HepG2 (cell line): ENCODE measurements around the gene EPHA4. TPM values are rescaled to one million over a fixed set of nuclear protein-coding genes. Genes with fewer than 3 reads are reported as not detected.

Source experiments
- ATAC-seq: fragments of 200-7000 bp; cut with Tn5 transposase; 3 replicates; pipeline ENCODE4 v1.9.1; 2020; ENCODE audit warnings: mild to moderate bottlenecking, moderate library complexity
- BruUV-seq: library from RNA; stranded (reverse); fragments of 400-500 nt; replicated peaks from 2 replicates; lab custom pipeline; 2021; lab: Mats Ljungman, UMichigan
- CTCF ChIA-PET: fragments of 300-600 bp; formaldehyde crosslinking; extraction: SDS; loops from one replicate; lab custom pipeline; 2021; ENCODE audit warnings: low total read pairs, inconsistent platforms, low intra/inter-chr PET ratio; lab: Yijun Ruan, JAX
- POLR2A ChIA-PET: fragments of 350-600 bp; sonication (Branson Sonifier 250); formaldehyde crosslinking; loops from one replicate; lab custom pipeline; 2020; ENCODE audit warnings: antibody characterized with exemption, inconsistent platforms; lab: Yijun Ruan, JAX
- DNase-seq: peaks from one replicate; pipeline ENCODE4 v3.0.0-alpha.2; 2015; ENCODE audit warnings: low spot score
- FAIRE-seq: peaks from 3 replicates; lab custom pipeline; 2011; peaks lifted over from hg19 to GRCh38; lab: Jason Lieb, UNC
- H2AFZ ChIP-seq: one replicate; pipeline ENCODE4 v1.6.1; 2011; ENCODE audit warnings: low read length, inconsistent platforms
- H3K27ac ChIP-seq: fragments of 300-600 bp; 3 replicates; pipeline ENCODE4 v1.8.0; 2011; ENCODE audit warnings: mixed run types, mild to moderate bottlenecking, mixed read lengths, low read length, inconsistent platforms; ENCODE audit not compliant: insufficient read depth; ENCODE audit errors: extremely low read length
- H3K27me3 ChIP-seq, 2 experiments: fragments of 200-600 bp in 1 of 2; 2 replicates in 1 of 2; 3 replicates in 1 of 2; pipeline versions ENCODE4 v1.6.0 to v1.8.0; 2011; ENCODE audit warnings: low read length in 2 of 2, mild to moderate bottlenecking in 2 of 2, moderate library complexity in 2 of 2, inconsistent platforms in 1 of 2; ENCODE audit not compliant: insufficient read depth in 2 of 2, control insufficient read depth in 1 of 2
- H3K36me3 ChIP-seq, 2 experiments: fragments of 200-600 bp in 1 of 2; replicated peaks in 1 of 2; 2 replicates in 1 of 2; 3 replicates in 1 of 2; pipeline versions ENCODE4 v1.5.1 to v1.8.0; 2011; ENCODE audit warnings: low read length in 2 of 2, inconsistent platforms in 1 of 2; ENCODE audit not compliant: insufficient read depth in 2 of 2, control insufficient read depth in 1 of 2
- H3K4me1 ChIP-seq: 2 replicates; pipeline ENCODE4 v1.5.1; 2012; ENCODE audit warnings: low read length, inconsistent platforms; ENCODE audit not compliant: insufficient read depth
- H3K4me2 ChIP-seq: 2 replicates; pipeline ENCODE4 v1.6.0; 2011; ENCODE audit warnings: low read depth, low read length, inconsistent platforms
- H3K4me3 ChIP-seq, 3 experiments: fragments of 200-600 bp in 1 of 3; sonication (generic), shearing (Covaris generic) in 1 of 3; replicated peaks in 1 of 3; 2 replicates each; pipeline ENCODE4 v1.5.1; 2011 to 2016; ENCODE audit warnings: low read length in 3 of 3, inconsistent platforms in 2 of 3, low read depth in 2 of 3, mild to moderate bottlenecking in 2 of 3, control low read depth in 1 of 3, mixed read lengths in 1 of 3; ENCODE audit not compliant: insufficient read depth in 1 of 3
- H3K79me2 ChIP-seq: one replicate; pipeline ENCODE4 v1.6.1; 2011; ENCODE audit warnings: low read length, inconsistent platforms; ENCODE audit not compliant: insufficient read depth
- H3K9ac ChIP-seq: 2 replicates; pipeline ENCODE4 v1.6.0; 2011; ENCODE audit warnings: mild to moderate bottlenecking, low read depth, low read length, inconsistent platforms; ENCODE audit not compliant: insufficient read depth
- H3K9me3 ChIP-seq: 2 replicates; pipeline ENCODE4 v1.5.1; 2012; ENCODE audit warnings: mild to moderate bottlenecking, low read length
- H4K20me1 ChIP-seq: 2 replicates; pipeline ENCODE4 v1.6.0; 2011; ENCODE audit warnings: inconsistent platforms, mild to moderate bottlenecking, low read length, moderate library complexity; ENCODE audit not compliant: insufficient read depth
- ATF2 ChIP-seq: sonication (generic); formaldehyde crosslinking; IDR thresholded peaks from 2 replicates; pipeline ENCODE4 v1.4.0; 2020; ENCODE audit warnings: missing genetic modification reagents
- DR1 ChIP-seq: sonication (generic); formaldehyde crosslinking; IDR thresholded peaks from 2 replicates; pipeline ENCODE4 v1.8.0; 2021; ENCODE audit warnings: mild to moderate bottlenecking, missing genetic modification reagents, inconsistent platforms
- HMGA1 ChIP-seq: sonication (generic); formaldehyde crosslinking; conservative IDR thresholded peaks from 2 replicates; pipeline ENCODE4 v1.4.0; 2020; ENCODE audit warnings: missing genetic modification reagents
- KLF15 ChIP-seq: sonication (generic); formaldehyde crosslinking; IDR thresholded peaks from 2 replicates; pipeline ENCODE4 v1.8.1; 2023; ENCODE audit warnings: borderline replicate concordance, mild to moderate bottlenecking, inconsistent platforms, missing genetic modification reagents, mixed read lengths
- MIER3 ChIP-seq: IDR thresholded peaks from 2 replicates; pipeline ENCODE4 v1.6.1; 2016; ENCODE audit warnings: missing compliant biosample characterization, borderline replicate concordance
- NPAS2 ChIP-seq: sonication (generic); formaldehyde crosslinking; IDR thresholded peaks from 2 replicates; pipeline ENCODE4 v1.8.0; 2022; ENCODE audit warnings: mild to moderate bottlenecking, missing genetic modification reagents, borderline replicate concordance
- RBM22 ChIP-seq: fragments of 200-400 bp; formaldehyde crosslinking; optimal IDR thresholded peaks from 2 replicates; pipeline ENCODE3; 2017; ENCODE audit warnings: mild to moderate bottlenecking, low read length, moderate library complexity
- SNAPC2 ChIP-seq: sonication (generic); formaldehyde crosslinking; IDR thresholded peaks from 2 replicates; pipeline ENCODE4 v1.8.1; 2022; ENCODE audit warnings: mild to moderate bottlenecking, missing genetic modification reagents
- SRSF9 ChIP-seq: fragments of 200-400 bp; formaldehyde crosslinking; IDR thresholded peaks from 2 replicates; pipeline ENCODE4 v1.6.1; 2018; ENCODE audit warnings: borderline replicate concordance, mild to moderate bottlenecking, low read depth, low read length; ENCODE audit not compliant: insufficient read depth, poor library complexity, severe bottlenecking
- ZBTB8A ChIP-seq: sonication (generic); formaldehyde crosslinking; IDR thresholded peaks from 2 replicates; pipeline ENCODE4 v1.4.0; 2020; ENCODE audit warnings: mild to moderate bottlenecking, low read depth, missing genetic modification reagents, borderline replicate concordance
- ZNF224 ChIP-seq: sonication (generic); formaldehyde crosslinking; IDR thresholded peaks from 2 replicates; pipeline ENCODE4 v1.5.0; 2020; ENCODE audit warnings: mild to moderate bottlenecking, missing genetic modification reagents
- ZNF362 ChIP-seq: sonication (generic); formaldehyde crosslinking; IDR thresholded peaks from 2 replicates; pipeline ENCODE4 v1.4.0; 2020; ENCODE audit warnings: missing genetic modification reagents, mild to moderate bottlenecking, borderline replicate concordance
- ZNF619 ChIP-seq: sonication (generic); formaldehyde crosslinking; IDR thresholded peaks from 2 replicates; pipeline ENCODE4 v1.4.0; 2020; ENCODE audit warnings: mild to moderate bottlenecking, missing genetic modification reagents
- ZNF687 ChIP-seq: sonication (generic); formaldehyde crosslinking; IDR thresholded peaks from 2 replicates; pipeline ENCODE4 v1.5.1; 2020; ENCODE audit warnings: mild to moderate bottlenecking, missing genetic modification reagents, moderate library complexity
- WGBS: methylation state at CpG from one replicate; pipeline ENCODE4 v1.1.6; 2017; ENCODE audit warnings: low lambda C conversion rate; 5-methylcytosine and 5-hydroxymethylcytosine counted together
- in situ Hi-C: cut with HindIII; loops from 2 replicates; pipeline ENCODE4 v1.10.0; 2017; ENCODE audit warnings: low pct_unique_long_range_greater_than_20kb; ENCODE audit not compliant: extremely low pct_ligation_motif_present
- intact Hi-C: fragments of 100-400 bp; cut with micrococcal nuclease; formaldehyde crosslinking; loops from one replicate; pipeline ENCODE4 v1.10.0; 2022; ENCODE audit not compliant: unreplicated experiment
- polyA plus RNA-seq, 8 experiments: library from polyadenylated mRNA; depleted of rRNA in 3 of 8; stranded (reverse) in 7 of 8; unstranded in 1 of 8; fragments of >200 nt; fragmentation: Illumina TruSeq in 4 of 8; extraction: Trizol in 4 of 8; gene quantifications; 2 replicates each; pipeline versions ENCODE4 v1.2.1 to v1.2.3, GENCODE V29; 2011 to 2016; ENCODE audit warnings: low read depth in 4 of 8, missing spikeins in 1 of 8, mixed read lengths in 1 of 8; ENCODE audit not compliant: insufficient read depth in 1 of 8
- total RNA-seq, 5 experiments: library from RNA; depleted of rRNA; stranded (reverse); fragments of >200 nt; fragmentation: Illumina TruSeq; extraction: Trizol; gene quantifications; 2 replicates each; pipeline ENCODE4 v1.2.3, GENCODE V29; 2016; ENCODE audit warnings: low read depth in 1 of 5

Gene EPHA4
- total and polyA plus RNA-seq, 2 of the 13 experiments (the other 11 are each of a cell fraction or from before 2014, with no cell fraction given), result not detected

GRCh38 chr2:221567809-221568208 is 4.3 kb downstream of the EPHA4 start:
- no peaks in the 10 kb centered on the region for H3K79me2 ChIP-seq
- 0% methylated on average over 1 of the region's 1 CpG for WGBS
- TF ChIP-seq ZNF362 (CRISPR knock-in tag) (no peak), RBM22 (no peak), ATF2 (CRISPR knock-in tag) (no peak), ZNF619 (CRISPR knock-in tag) (no peak), ZNF687 (CRISPR knock-in tag) (no peak), SNAPC2 (no peak), DR1 (CRISPR knock-in tag) (no peak), KLF15 (CRISPR knock-in tag) (no peak), ZNF224 (no peak), SRSF9 (no peak), ZBTB8A (CRISPR knock-in tag) (no peak), HMGA1 (CRISPR knock-in tag) (no peak), MIER3 (CRISPR knock-in tag) (no peak), NPAS2 (no peak)
- peaks cover 4 to 25% of the 10 kb centered on the region in 2 experiments; a peak in 3 of 5 replicates for H3K27me3 ChIP-seq
- in situ Hi-C loops (loop anchor here (25.0 kb wide), 1 partner anchor 1406 kb away; no protein-coding TSS in a partner anchor), intact Hi-C loops (no loop called here)
- H2AFZ ChIP-seq, result no peak overlapping the region
- no TSS peak for BruUV-seq
- H4K20me1 ChIP-seq, result no peaks in the 10 kb centered on the region
- no peak overlapping the region for H3K27ac ChIP-seq
- H3K4me1 ChIP-seq, result no peaks in the 10 kb centered on the region
- ChIA-PET POLR2A (no interaction called here), CTCF (no interaction called here)
- DNase-seq, result no peak
- H3K9me3 ChIP-seq, result no peaks in the 10 kb centered on the region
- no peak overlapping the region for H3K4me3 ChIP-seq
- ATAC-seq, result no peak
- no peak for FAIRE-seq
- H3K36me3 ChIP-seq, result no peaks in the 10 kb centered on the region
- no peak overlapping the region for H3K4me2 ChIP-seq
- H3K9ac ChIP-seq, result no peak overlapping the region
